ENCODE data around the gene ZNF423.
"Not testable (repeated sequence)": the region's sequence is repeated elsewhere in the genome, so short reads cannot be mapped to it uniquely, and the experiment has no call there.

The ZNF423 gene

GRCh38 chr16:49510654-49511305, 345.1 kb downstream of the ZNF423 start:
- DNase-seq (ENCODE audit: low spot score): no peak

GRCh38 chr16:49510141-49510540, 345.8 kb downstream of the ZNF423 start:
- DNase-seq (ENCODE audit: low spot score): no peak

GRCh38 chr16:49506058-49507013, 349.6 kb downstream of the ZNF423 start:
- DNase-seq (ENCODE audit: low spot score): not testable (repeated sequence)

- no peak for DNase-seq (ENCODE audit: low spot score)
These were observed 350.4 kb downstream of the ZNF423 start for GRCh38 chr16:49505556-49505955.

- no peak for DNase-seq (ENCODE audit: low spot score)
These were observed 351.3 kb downstream of the ZNF423 start for GRCh38 chr16:49504626-49505025.

- DNase-seq (ENCODE audit: low spot score): no peak
These were observed 351.9 kb downstream of the ZNF423 start for GRCh38 chr16:49504023-49504364.

GRCh38 chr16:49503256-49504022, 352.5 kb downstream of the ZNF423 start:
- no peak for DNase-seq (ENCODE audit: low spot score)

GRCh38 chr16:49502136-49502881, 353.6 kb downstream of the ZNF423 start:
- no peak for DNase-seq (ENCODE audit: low spot score)

GRCh38 chr16:49499869-49500610, 355.9 kb downstream of the ZNF423 start:
- no peak for DNase-seq (ENCODE audit: low spot score)

- DNase-seq (ENCODE audit: low spot score): no peak
These were observed 356.5 kb downstream of the ZNF423 start for GRCh38 chr16:49499414-49499785.

- no peak for DNase-seq (ENCODE audit: low spot score)
These were observed 357.1 kb downstream of the ZNF423 start for GRCh38 chr16:49498666-49499413.

GRCh38 chr16:49498264-49498663, 357.6 kb downstream of the ZNF423 start:
- DNase-seq (ENCODE audit: low spot score): no peak

GRCh38 chr16:49497466-49497865, 358.4 kb downstream of the ZNF423 start:
- no peak for DNase-seq (ENCODE audit: low spot score)

GRCh38 chr16:49496656-49497055, 359.3 kb downstream of the ZNF423 start:
- DNase-seq (ENCODE audit: low spot score): no peak

GRCh38 chr16:49495596-49496355, 360.1 kb downstream of the ZNF423 start:
- no peak for DNase-seq (ENCODE audit: low spot score)

GRCh38 chr16:49494891-49495566, 360.9 kb downstream of the ZNF423 start:
- no peak for DNase-seq (ENCODE audit: low spot score)

- no peak for DNase-seq (ENCODE audit: low spot score)
These were observed 361.4 kb downstream of the ZNF423 start for GRCh38 chr16:49494474-49494873.

- no peak for DNase-seq (ENCODE audit: low spot score)
These were observed 362.1 kb downstream of the ZNF423 start for GRCh38 chr16:49493836-49494235.
